GM12865 (cell line): ENCODE measurements around the gene NT5DC1.
A peak's percentile ranks its signal among the peaks of the same experiment; 100 is the strongest.

Experiments used
- DNase-seq: peaks from one replicate; pipeline ENCODE4 v3.0.0; 2010; ENCODE audit warnings: low read depth
- H3K4me3 ChIP-seq: 2 replicates; pipeline ENCODE4 v1.5.1; 2011; ENCODE audit warnings: mild to moderate bottlenecking, low read depth, low read length, control low read depth
- TF ChIP-seq, protein P1 (sequence below): IDR thresholded peaks from 2 replicates; pipeline ENCODE4 v1.5.1; 2011; ENCODE audit warnings: low read length, control low read depth, low read depth, inconsistent platforms; ENCODE audit not compliant: insufficient read depth; ENCODE audit errors: missing control alignments

NT5DC1 gene

DNA sequence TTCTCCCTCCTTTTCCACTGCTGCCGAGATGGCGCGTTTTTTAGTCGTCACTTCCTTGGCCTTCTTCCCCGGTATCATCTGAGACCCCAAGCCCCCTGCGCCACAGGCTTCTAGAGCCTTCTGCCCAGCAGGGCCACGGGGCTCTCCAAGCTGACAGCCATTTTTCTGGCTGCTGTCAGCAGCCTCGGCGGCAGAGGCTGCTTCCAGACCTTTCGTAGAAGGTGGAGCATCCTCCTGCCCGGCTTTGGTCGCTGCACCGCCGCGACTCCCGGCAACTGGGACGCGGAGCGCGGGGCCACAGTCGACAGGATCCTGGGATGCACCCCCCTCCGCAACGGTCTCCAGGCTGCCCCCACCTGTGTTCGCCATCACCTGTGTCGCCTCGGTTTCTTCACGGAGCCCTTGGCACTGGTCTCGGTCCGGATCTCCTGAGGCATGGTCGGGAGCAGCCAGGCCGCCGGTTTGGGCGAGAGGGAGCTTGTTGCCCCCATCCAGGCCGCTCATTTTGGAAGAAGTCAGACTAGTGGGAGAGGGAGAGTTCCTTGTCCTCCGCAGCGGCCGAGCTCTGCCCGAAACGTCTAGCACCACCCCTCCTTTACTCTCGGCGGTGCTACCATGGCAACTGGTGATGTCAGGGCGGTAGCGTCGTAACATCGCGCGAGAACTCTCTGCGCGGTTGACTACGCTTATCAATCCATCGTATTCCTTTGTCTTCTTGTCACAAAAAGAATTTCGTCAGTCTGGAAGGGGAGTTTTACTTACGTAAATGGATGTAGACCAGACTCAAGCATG is 153.0 kb downstream of the NT5DC1 start, which contains the start of gene TSPYL4:
TSPYL4 (minus strand) TSS at position 571 of the 792 bp plus-strand sequence; CDS start at position 504, 67 bp downstream.
- peak within 1 kb of the TSS; percentile 94 for H3K4me3 ChIP-seq
- TF ChIP-seq, protein P1, sequence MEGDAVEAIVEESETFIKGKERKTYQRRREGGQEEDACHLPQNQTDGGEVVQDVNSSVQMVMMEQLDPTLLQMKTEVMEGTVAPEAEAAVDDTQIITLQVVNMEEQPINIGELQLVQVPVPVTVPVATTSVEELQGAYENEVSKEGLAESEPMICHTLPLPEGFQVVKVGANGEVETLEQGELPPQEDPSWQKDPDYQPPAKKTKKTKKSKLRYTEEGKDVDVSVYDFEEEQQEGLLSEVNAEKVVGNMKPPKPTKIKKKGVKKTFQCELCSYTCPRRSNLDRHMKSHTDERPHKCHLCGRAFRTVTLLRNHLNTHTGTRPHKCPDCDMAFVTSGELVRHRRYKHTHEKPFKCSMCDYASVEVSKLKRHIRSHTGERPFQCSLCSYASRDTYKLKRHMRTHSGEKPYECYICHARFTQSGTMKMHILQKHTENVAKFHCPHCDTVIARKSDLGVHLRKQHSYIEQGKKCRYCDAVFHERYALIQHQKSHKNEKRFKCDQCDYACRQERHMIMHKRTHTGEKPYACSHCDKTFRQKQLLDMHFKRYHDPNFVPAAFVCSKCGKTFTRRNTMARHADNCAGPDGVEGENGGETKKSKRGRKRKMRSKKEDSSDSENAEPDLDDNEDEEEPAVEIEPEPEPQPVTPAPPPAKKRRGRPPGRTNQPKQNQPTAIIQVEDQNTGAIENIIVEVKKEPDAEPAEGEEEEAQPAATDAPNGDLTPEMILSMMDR, result no peak

DNA sequence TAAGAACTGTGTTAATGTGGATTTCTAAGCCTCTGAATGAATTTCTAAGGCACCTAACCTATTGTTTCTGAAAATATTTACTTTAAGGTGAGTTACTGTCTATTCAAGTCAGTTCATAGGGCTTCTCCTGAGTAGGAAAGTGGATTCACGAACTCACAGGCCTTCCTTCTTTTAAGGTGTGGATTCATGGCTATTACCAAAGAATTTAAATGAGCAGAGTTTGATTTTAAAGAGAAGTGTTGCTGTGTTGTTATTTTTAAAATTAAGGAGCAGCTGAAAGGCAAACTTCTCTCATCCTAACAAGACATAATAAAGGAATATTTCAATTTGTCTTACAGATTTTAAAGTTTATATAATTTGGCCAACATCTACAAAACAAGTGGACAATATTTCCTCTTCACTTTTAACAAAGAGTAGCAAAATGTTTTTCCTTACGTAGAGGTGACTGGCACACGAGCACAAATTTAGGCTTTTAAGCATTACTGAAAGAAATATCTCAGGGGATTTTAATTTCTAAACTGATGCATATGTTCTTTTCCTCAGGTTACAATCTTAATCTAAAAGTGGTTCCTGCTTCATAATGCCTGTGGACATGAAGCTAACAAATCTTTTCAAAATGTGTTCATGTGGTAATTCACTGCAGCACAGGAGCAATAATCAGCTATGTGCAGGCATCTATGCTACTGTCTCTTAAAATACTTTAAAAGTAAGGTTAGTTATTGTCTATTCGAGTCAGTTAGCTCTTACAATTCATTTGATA is 153.8 kb downstream of the NT5DC1 start:
- DNase-seq, result no peak
- peak overlapping the region; percentile 94 for H3K4me3 ChIP-seq
- TF ChIP-seq, protein P1, result no peak

More for the DNA sequence above, 153.0 kb downstream of the NT5DC1 start, which contains the start of gene TSPYL4:
- DNase-seq, result peak; percentile 94

DNA sequence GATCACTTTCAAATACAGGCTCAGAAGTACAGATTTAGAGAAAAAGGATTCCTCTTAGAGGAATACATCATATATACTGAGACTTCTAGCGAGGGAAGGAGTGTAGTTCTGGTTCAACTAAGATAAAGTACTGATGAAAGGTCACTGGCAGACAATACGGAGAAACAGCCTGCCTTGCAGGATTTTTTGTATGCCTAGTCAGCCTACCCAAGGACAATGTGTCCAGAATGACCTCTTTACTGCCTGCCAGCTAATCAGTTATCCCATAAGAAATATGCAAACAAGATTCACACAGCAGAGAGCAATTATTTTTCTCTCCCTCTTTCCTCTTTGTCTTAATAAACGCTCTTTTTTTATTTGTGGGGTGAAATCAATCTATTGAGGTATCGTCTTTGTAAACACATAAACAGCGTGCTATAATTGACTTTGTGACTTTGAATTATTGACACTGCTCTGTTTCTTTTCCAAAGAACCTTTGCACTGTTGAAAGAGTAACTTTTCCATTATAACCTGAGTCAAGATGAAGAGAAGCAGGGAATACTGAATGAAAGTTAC is 154.7 kb downstream of the NT5DC1 start:
- no peak overlapping the region for H3K4me3 ChIP-seq
- no peak for DNase-seq
- TF ChIP-seq, protein P1, result no peak

DNA sequence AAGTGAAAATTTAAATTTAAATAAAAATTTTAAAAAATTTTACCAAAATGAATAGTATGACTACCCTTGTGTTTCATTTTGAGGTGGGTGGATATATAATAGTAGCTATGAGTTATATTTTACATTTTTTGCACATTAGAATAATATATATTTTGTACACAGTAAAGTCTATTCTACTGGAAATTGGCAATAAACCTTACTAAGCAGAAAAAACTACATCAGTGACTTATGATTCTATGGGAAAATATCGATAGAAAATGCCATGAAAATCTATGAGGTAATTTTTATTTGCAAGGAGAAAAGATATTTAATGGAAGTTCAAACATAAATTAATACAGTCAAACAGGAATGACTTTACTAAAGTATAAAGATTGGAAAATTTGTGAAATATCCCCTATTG is 156.0 kb downstream of the NT5DC1 start:
- no peak for DNase-seq
- TF ChIP-seq, protein P1, result no peak
- no peak overlapping the region for H3K4me3 ChIP-seq

DNA sequence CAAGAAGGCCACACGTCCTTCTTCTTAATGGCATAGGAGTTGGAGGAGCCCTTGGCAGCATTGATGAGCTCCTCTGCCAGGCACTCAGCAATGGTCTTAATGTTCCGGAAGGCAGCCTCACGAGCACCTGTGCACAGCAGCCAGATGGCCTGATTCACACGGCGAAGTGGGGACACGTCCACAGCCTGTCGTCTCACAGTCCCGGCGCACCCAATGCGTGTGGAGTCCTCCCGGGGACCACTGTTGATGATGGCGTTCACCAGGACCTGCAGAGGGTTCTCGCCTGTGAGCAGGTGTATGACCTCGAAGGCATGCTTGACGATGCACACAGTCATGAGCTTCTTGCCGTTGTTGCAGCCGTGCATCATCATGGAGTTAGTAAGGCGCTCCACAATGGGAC is 157.9 kb downstream of the NT5DC1 start:
- no peak for DNase-seq
- TF ChIP-seq, protein P1, result no peak

DNA sequence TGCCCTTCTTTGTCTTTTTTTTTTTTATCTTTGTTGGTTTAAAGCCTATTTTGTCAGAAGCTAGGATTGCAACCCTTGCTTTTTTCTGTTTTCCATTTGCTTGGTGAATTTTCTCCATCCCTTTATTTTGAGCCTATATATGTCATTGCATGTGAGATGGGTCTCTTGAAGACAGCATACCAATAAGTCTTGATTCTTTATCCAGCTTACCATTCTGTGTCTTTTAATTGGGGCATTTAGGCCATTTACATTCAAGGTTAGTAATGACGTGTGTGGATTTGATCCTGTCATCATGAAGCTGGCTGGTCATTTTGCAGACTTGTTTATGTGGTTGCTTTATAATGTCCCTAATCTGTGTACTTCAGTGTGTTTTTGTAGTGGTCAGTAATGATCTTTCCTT is 162.7 kb downstream of the NT5DC1 start:
- TF ChIP-seq, protein P1, result no peak
- no peak overlapping the region for H3K4me3 ChIP-seq
- no peak for DNase-seq

More for the DNA sequence above, 157.9 kb downstream of the NT5DC1 start:
- H3K4me3 ChIP-seq, result no peak overlapping the region
